ENCODE data around the gene SETD3. TPM values are rescaled to one million over a fixed set of nuclear protein-coding genes. Genes with fewer than 3 reads are reported as not detected.

SETD3 gene
- total and polyA plus RNA-seq, 9 donors = 27.9 to 133 (median 79.2) TPM

DNA sequence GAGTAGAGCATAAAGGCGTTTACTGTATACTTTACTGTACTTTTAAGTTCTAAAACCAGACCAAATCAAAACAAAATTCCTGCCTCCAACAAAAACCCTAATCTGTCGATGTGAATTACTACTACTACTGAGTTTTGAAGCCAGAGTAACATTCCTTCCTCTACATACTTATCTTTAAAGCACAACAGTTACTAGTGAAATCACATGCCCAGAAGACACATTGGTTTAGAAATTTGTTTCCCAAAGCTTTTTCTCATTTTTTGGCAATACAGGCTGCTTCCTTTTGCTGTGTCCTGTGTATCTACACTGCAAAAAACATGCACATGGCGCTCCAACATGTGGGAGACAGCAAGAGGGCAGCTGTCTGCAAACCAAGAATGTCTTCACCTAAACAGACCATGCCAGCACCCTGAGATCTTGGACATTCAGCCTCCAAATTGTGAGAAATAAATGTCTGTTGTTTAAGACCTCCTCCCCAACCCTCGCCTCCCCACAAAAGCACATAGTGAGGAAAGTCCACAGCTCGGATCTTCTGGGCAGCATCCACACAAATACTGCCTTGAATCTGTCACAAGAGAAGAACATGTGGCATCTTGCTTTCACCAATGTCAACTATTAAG is 21.1 kb downstream of the SETD3 start:
- TF ChIP-seq, protein P1, sequence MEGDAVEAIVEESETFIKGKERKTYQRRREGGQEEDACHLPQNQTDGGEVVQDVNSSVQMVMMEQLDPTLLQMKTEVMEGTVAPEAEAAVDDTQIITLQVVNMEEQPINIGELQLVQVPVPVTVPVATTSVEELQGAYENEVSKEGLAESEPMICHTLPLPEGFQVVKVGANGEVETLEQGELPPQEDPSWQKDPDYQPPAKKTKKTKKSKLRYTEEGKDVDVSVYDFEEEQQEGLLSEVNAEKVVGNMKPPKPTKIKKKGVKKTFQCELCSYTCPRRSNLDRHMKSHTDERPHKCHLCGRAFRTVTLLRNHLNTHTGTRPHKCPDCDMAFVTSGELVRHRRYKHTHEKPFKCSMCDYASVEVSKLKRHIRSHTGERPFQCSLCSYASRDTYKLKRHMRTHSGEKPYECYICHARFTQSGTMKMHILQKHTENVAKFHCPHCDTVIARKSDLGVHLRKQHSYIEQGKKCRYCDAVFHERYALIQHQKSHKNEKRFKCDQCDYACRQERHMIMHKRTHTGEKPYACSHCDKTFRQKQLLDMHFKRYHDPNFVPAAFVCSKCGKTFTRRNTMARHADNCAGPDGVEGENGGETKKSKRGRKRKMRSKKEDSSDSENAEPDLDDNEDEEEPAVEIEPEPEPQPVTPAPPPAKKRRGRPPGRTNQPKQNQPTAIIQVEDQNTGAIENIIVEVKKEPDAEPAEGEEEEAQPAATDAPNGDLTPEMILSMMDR (IDR thresholded peaks at IDR 0.05) = no peak
- no peak for TF ChIP-seq POLR2A (IDR thresholded peaks at IDR 0.05)
- TF ChIP-seq EP300 (IDR thresholded peaks at IDR 0.05) = no peak
- WGBS, 3 donors = 9 to 28% (median 12%) methylated on average over 5 of the region's 5 CpGs
- H3K27ac ChIP-seq = peak overlapping the region in 1 of 2 donors; percentile 16
- DNase-seq = no peak
- no peak overlapping the region for H3K4me3 ChIP-seq
- H3K4me1 ChIP-seq (ENCODE audit: insufficient read depth) = peaks cover 9% of the 10 kb centered on the region
- intact Hi-C loops (cut with DNase I) = no loop called here
- H3K36me3 ChIP-seq = no peaks in the 10 kb centered on the region
- no peaks in the 10 kb centered on the region for H3K9me3 ChIP-seq
- no peaks in the 10 kb centered on the region for H3K27me3 ChIP-seq

DNA sequence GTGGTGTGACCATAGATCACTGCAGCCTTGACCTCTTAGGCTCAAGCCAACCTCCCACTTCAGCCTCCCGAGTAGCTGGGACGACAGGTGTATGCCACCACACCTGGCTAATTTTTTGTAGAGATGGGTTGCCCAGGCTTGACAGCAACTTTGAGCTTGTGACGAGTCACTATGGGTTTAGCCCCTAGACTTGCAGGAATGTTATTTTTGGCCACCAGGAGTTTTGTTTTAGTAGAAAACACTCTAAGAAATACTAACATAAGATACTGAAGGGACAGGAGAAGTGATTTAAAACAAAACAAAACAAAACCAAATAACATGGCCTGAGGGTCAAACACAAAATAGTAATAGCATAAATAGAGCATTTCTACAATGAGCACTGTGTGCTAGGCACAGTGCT is 26.4 kb downstream of the SETD3 start:
- no peaks in the 10 kb centered on the region for H3K9me3 ChIP-seq
- peaks cover 5% of the 10 kb centered on the region for H3K4me1 ChIP-seq (ENCODE audit: insufficient read depth)
- intact Hi-C loops (cut with DNase I) = no loop called here
- no peak overlapping the region for H3K27ac ChIP-seq
- DNase-seq = no peak
- no peaks in the 10 kb centered on the region for H3K27me3 ChIP-seq
- no peak overlapping the region for H3K4me3 ChIP-seq
- WGBS, 3 donors = 16 to 31% (median 22%) methylated on average over 3 of the region's 3 CpGs
- TF ChIP-seq EP300 (IDR thresholded peaks at IDR 0.05) = no peak
- no peak for TF ChIP-seq POLR2A (IDR thresholded peaks at IDR 0.05)
- TF ChIP-seq, protein P1 (IDR thresholded peaks at IDR 0.05) = no peak
- no peaks in the 10 kb centered on the region for H3K36me3 ChIP-seq

DNA sequence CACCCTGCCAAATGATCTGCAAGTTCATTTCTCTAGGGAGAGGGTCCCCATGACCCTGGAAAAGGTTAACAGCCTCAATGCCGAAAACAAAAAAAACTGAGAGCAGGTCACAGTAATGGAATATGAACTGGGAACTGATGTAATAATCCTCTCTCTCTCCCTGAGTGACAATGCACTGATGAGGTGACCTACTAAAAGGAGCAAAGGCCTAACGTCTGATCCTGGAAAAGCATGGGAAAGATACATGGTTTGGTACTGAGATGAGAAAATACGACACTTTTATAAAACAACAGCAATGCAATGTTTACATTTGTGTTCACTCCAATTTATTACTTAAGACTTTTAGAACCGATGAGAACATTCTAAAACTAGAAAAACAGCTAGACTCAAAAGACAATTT is 27.7 kb downstream of the SETD3 start:
- DNase-seq = no peak
- intact Hi-C loops (cut with DNase I) = no loop called here
- Histone ChIP-seq H3K27ac (no peak overlapping the region), H3K27me3 (no peaks in the 10 kb centered on the region), H3K4me3 (no peak overlapping the region), H3K4me1 (ENCODE audit: insufficient read depth) (peaks cover 5% of the 10 kb centered on the region), H3K36me3 (no peaks in the 10 kb centered on the region), H3K9me3 (no peaks in the 10 kb centered on the region)
- TF ChIP-seq POLR2A (IDR thresholded peaks at IDR 0.05) (no peak), EP300 (IDR thresholded peaks at IDR 0.05) (no peak)
- TF ChIP-seq, protein P1 (IDR thresholded peaks at IDR 0.05) = no peak
- 46 to 61% (median 58%) methylated on average over 4 of the region's 4 CpGs for WGBS, 3 donors

DNA sequence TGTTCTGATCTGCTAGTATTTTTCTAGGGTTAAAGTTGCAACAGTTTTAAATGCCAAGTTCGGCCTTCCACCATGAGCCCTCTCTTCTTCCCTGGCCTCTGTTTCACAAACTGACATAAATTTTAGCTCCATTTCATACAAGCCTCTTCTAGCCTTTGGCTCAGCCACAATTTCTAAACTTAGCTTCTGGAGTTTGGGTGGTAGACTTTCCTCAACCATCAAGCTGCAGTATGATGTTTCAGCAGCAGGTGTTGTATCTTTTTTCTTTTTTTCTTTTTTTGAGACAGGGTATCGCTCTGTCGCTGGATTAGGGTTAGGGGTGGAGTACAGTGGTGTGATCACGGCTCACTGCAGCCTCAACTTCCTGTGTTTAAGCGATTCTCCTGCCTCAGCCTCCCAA is 29.4 kb downstream of the SETD3 start:
- intact Hi-C loops (cut with DNase I) = no loop called here
- no peaks in the 10 kb centered on the region for H3K27me3 ChIP-seq
- H3K27ac ChIP-seq = no peak overlapping the region
- DNase-seq = no peak
- H3K36me3 ChIP-seq = no peaks in the 10 kb centered on the region
- no peaks in the 10 kb centered on the region for H3K9me3 ChIP-seq
- WGBS, 3 donors = 90 to 94% (median 93%) methylated on average over 5 of the region's 5 CpGs
- H3K4me3 ChIP-seq = no peak overlapping the region
- peaks cover 5% of the 10 kb centered on the region for H3K4me1 ChIP-seq (ENCODE audit: insufficient read depth)
- TF ChIP-seq POLR2A (IDR thresholded peaks at IDR 0.05) (no peak), EP300 (IDR thresholded peaks at IDR 0.05) (no peak)
- TF ChIP-seq, protein P1 (IDR thresholded peaks at IDR 0.05) = no peak

Measured in ovary (tissue), 9 donors.